GM20000 (cell line): ENCODE data around the gene SMOC2.

ENCODE experiments used
- DNase-seq: peaks from one replicate; pipeline ENCODE4 v3.0.0; 2012; ENCODE audit warnings: low spot score
- TF ChIP-seq, protein P1 (sequence below): IDR thresholded peaks from 2 replicates; pipeline ENCODE4 v1.5.1; 2012; ENCODE audit warnings: mild to moderate bottlenecking, control low read depth; ENCODE audit errors: extremely low read depth, missing control alignments

The SMOC2 gene

DNA sequence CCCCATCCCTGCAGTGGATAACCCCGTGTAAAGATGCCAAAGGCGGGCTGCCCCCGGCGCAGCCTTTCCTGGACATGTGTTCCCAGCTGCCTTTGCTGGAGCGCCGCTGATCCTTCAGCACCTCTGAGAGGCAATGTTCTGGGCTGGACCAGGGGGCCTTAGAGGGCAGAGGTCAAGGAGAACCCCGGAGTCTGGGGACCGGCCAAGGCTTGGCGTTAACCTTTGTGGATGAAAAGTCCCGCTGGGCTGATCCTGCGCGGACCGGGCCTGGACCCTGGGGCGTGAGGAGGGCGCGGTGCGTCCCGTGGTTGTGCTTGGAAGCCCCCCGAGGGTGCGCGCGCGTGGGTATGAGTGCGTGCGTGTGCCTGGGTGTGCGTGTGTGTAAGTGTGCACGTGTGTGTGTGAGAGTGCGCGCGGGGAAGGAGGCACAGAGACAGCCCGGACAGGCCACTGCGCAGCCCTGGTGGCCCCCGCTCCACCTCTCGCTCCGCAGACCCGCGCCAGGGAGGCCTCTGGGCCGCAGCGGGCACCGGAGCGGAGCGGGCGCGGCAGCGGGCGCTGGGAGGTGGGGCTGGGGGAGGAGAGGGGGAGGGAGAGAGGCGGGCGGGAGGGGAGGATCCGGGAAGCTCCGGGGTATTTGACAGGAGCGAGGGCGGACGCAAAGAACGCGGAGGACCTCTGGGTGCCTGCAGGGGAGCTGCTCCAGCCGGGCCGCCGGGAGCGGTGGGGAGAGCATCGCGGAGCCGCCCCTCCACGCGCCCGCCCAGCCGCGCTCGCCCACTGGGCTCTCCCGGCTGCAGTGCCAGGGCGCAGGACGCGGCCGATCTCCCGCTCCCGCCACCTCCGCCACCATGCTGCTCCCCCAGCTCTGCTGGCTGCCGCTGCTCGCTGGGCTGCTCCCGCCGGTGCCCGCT, at the start of gene SMOC2:
Gene SMOC2, plus strand, starts transcription at position 665 of the 914 bp plus-strand sequence. Its CDS starts 187 bp downstream, at position 852.
- TF ChIP-seq, protein P1, sequence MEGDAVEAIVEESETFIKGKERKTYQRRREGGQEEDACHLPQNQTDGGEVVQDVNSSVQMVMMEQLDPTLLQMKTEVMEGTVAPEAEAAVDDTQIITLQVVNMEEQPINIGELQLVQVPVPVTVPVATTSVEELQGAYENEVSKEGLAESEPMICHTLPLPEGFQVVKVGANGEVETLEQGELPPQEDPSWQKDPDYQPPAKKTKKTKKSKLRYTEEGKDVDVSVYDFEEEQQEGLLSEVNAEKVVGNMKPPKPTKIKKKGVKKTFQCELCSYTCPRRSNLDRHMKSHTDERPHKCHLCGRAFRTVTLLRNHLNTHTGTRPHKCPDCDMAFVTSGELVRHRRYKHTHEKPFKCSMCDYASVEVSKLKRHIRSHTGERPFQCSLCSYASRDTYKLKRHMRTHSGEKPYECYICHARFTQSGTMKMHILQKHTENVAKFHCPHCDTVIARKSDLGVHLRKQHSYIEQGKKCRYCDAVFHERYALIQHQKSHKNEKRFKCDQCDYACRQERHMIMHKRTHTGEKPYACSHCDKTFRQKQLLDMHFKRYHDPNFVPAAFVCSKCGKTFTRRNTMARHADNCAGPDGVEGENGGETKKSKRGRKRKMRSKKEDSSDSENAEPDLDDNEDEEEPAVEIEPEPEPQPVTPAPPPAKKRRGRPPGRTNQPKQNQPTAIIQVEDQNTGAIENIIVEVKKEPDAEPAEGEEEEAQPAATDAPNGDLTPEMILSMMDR = no peak
- no peak for DNase-seq

- TF ChIP-seq, protein P1 = no peak
- no peak for DNase-seq
These were observed 47.7 kb upstream of the SMOC2 start for GRCh38 chr6:168393126-168393870.

GRCh38 chr6:168394606-168395005, 46.4 kb upstream of the SMOC2 start:
- TF ChIP-seq, protein P1 = no peak
- no peak for DNase-seq

GRCh38 chr6:168395983-168396382, 45.0 kb upstream of the SMOC2 start:
- TF ChIP-seq, protein P1 = no peak
- no peak for DNase-seq

DNA sequence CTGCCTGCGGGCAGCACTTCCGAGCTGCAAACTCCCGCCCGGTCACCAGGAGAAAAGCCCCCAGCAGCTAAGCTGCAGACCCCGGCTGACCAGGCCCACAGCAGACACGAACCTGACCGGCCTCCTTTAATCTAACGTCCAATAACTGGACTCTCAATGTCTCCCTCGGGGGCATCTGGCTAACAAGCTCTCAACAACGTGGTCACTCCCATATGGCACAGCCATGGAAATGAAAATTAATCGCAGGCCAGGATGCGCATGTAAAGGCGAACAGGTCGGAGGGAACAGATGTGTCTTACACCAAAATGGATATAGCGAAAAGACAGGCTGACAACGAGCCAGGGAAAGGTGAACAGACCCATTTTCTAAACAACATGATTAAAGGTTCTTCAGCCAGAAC, 44.4 kb upstream of the SMOC2 start:
- TF ChIP-seq, protein P1 = no peak
- DNase-seq = no peak

DNA sequence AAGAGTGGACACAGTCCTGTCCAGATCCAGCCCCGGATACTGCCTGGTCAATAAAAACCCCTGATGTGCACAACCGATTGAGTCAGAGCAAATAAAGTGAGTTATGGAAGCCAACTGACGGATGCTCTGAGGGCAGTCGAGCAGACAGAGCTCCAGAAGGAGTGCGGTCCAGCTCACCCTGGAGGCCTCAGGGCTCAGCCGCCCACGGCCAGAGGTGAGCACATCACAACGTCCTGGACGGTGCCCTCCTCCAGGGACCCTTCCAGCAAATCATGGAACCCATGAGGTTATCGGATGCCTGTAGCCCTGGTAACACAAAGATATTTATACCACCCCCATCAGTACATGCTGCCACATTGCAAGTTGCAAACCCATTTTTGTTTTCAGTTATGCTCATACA, 44.0 kb upstream of the SMOC2 start:
- no peak for DNase-seq
- TF ChIP-seq, protein P1 = no peak

DNA sequence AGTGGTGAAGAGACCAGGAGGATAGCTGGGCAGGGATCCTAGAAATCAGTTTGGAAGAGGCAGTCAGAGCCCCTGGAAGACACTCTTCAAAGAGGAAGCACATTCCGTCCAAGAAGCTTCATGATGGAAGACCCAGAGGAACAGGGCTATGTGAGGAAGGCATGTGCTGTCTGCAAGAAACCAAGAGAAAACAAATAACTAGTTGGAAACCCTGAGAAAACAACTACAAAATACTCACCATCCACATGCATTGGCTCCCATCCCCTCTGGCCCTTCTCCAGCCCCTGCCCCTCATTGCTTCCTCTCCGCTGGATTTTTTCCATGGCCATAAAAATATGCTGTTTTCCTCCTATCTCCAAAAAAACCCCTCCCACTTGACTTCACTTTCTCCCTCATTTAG, 40.9 kb upstream of the SMOC2 start:
- TF ChIP-seq, protein P1 = no peak
- no peak for DNase-seq
